ENCODE results near the gene CDH4.

The CDH4 gene

DNA sequence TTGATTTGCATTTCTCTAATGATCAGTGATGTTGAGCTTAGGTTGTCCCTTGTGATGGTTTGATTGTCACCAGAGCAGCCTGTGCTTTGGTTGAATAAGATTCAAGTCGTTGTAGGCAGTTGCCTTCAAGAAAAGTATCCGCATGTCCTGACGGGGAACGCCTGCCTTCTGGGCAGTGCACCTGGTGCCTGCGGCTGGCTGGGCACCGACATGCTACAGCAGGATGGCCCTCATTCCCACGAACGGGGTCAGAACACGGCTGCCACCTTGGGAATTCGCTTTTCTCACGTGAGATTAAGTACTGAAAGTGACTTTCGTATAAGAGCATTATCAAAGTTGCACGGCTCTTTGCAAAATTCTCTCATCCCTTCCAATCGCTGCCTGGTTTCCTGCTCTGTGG is 78.4 kb downstream of the CDH4 start:
- Histone ChIP-seq H3K9me3 (ENCODE audit: control insufficient read depth, insufficient read depth, low read depth, low read length) (no peaks in the 10 kb centered on the region), H3K4me1 (ENCODE audit: control insufficient read depth, insufficient read depth, low read length) (no peaks in the 10 kb centered on the region), H3K27ac (ENCODE audit: extremely low read depth, low read depth, low read length) (no peak overlapping the region), H3K4me3 (ENCODE audit: low read depth, low read length) (no peak overlapping the region), H3K36me3 (ENCODE audit: control insufficient read depth in 2 of 2, insufficient read depth in 1 of 2, low read length in 2 of 2) (no peaks in the 10 kb centered on the region)
- POLR2A ChIA-PET, result no interaction called here
- TF ChIP-seq ZNF10 (tag by site-specific recombination; IDR thresholded peaks at IDR 0.05) (no peak), ZNF530 (tag by site-specific recombination; IDR thresholded peaks at IDR 0.05; ENCODE audit: low read depth) (no peak), ZNF350 (tag by site-specific recombination; IDR thresholded peaks at IDR 0.05) (no peak), ZNF610 (tag by site-specific recombination; IDR thresholded peaks at IDR 0.05; ENCODE audit: borderline replicate concordance) (no peak), SCRT1 (tag by site-specific recombination; IDR thresholded peaks at IDR 0.05; ENCODE audit: borderline replicate concordance) (no peak), ZNF623 (tag by site-specific recombination; IDR thresholded peaks at IDR 0.05) (no peak), ZNF19 (tag by site-specific recombination; IDR thresholded peaks at IDR 0.05; ENCODE audit: low read depth) (no peak), ZNF302 (tag by site-specific recombination; IDR thresholded peaks at IDR 0.05; ENCODE audit: low read depth) (no peak), ZNF621 (tag by site-specific recombination; IDR thresholded peaks at IDR 0.05) (no peak), ZNF423 (tag by site-specific recombination; IDR thresholded peaks at IDR 0.05) (no peak)
- TF ChIP-seq, protein P1, sequence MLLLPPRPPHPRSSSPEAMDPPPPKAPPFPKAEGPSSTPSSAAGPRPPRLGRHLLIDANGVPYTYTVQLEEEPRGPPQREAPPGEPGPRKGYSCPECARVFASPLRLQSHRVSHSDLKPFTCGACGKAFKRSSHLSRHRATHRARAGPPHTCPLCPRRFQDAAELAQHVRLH (tag by site-specific recombination; IDR thresholded peaks at IDR 0.05), result no peak
- TF ChIP-seq, protein P2, sequence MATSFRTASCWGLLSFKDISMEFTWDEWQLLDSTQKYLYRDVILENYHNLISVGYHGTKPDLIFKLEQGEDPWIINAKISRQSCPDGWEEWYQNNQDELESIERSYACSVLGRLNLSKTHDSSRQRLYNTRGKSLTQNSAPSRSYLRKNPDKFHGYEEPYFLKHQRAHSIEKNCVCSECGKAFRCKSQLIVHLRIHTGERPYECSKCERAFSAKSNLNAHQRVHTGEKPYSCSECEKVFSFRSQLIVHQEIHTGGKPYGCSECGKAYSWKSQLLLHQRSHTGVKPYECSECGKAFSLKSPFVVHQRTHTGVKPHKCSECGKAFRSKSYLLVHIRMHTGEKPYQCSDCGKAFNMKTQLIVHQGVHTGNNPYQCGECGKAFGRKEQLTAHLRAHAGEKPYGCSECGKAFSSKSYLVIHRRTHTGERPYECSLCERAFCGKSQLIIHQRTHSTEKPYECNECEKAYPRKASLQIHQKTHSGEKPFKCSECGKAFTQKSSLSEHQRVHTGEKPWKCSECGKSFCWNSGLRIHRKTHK (tag by site-specific recombination; IDR thresholded peaks at IDR 0.05), result no peak
- TF ChIP-seq, protein P3, sequence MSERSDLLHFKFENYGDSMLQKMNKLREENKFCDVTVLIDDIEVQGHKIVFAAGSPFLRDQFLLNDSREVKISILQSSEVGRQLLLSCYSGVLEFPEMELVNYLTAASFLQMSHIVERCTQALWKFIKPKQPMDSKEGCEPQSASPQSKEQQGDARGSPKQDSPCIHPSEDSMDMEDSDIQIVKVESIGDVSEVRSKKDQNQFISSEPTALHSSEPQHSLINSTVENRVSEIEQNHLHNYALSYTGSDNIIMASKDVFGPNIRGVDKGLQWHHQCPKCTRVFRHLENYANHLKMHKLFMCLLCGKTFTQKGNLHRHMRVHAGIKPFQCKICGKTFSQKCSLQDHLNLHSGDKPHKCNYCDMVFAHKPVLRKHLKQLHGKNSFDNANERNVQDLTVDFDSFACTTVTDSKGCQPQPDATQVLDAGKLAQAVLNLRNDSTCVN (tag by site-specific recombination; optimal IDR thresholded peaks at IDR 0.05), result no peak
- TF ChIP-seq, protein P4, sequence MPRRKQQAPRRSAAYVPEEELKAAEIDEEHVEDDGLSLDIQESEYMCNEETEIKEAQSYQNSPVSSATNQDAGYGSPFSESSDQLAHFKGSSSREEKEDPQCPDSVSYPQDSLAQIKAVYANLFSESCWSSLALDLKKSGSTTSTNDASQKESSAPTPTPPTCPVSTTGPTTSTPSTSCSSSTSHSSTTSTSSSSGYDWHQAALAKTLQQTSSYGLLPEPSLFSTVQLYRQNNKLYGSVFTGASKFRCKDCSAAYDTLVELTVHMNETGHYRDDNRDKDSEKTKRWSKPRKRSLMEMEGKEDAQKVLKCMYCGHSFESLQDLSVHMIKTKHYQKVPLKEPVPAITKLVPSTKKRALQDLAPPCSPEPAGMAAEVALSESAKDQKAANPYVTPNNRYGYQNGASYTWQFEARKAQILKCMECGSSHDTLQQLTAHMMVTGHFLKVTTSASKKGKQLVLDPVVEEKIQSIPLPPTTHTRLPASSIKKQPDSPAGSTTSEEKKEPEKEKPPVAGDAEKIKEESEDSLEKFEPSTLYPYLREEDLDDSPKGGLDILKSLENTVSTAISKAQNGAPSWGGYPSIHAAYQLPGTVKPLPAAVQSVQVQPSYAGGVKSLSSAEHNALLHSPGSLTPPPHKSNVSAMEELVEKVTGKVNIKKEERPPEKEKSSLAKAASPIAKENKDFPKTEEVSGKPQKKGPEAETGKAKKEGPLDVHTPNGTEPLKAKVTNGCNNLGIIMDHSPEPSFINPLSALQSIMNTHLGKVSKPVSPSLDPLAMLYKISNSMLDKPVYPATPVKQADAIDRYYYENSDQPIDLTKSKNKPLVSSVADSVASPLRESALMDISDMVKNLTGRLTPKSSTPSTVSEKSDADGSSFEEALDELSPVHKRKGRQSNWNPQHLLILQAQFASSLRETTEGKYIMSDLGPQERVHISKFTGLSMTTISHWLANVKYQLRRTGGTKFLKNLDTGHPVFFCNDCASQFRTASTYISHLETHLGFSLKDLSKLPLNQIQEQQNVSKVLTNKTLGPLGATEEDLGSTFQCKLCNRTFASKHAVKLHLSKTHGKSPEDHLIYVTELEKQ (tag by site-specific recombination; IDR thresholded peaks at IDR 0.05; ENCODE audit: borderline replicate concordance), result no peak
- TF ChIP-seq, protein P5, sequence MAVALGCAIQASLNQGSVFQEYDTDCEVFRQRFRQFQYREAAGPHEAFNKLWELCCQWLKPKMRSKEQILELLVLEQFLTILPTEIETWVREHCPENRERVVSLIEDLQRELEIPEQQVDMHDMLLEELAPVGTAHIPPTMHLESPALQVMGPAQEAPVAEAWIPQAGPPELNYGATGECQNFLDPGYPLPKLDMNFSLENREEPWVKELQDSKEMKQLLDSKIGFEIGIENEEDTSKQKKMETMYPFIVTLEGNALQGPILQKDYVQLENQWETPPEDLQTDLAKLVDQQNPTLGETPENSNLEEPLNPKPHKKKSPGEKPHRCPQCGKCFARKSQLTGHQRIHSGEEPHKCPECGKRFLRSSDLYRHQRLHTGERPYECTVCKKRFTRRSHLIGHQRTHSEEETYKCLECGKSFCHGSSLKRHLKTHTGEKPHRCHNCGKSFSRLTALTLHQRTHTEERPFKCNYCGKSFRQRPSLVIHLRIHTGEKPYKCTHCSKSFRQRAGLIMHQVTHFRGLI (tag by site-specific recombination; IDR thresholded peaks at IDR 0.05), result no peak
- TF ChIP-seq, protein P6, sequence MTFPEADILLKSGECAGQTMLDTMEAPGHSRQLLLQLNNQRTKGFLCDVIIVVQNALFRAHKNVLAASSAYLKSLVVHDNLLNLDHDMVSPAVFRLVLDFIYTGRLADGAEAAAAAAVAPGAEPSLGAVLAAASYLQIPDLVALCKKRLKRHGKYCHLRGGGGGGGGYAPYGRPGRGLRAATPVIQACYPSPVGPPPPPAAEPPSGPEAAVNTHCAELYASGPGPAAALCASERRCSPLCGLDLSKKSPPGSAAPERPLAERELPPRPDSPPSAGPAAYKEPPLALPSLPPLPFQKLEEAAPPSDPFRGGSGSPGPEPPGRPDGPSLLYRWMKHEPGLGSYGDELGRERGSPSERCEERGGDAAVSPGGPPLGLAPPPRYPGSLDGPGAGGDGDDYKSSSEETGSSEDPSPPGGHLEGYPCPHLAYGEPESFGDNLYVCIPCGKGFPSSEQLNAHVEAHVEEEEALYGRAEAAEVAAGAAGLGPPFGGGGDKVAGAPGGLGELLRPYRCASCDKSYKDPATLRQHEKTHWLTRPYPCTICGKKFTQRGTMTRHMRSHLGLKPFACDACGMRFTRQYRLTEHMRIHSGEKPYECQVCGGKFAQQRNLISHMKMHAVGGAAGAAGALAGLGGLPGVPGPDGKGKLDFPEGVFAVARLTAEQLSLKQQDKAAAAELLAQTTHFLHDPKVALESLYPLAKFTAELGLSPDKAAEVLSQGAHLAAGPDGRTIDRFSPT (tag by site-specific recombination; IDR thresholded peaks at IDR 0.05), result no peak
- CTCF ChIA-PET, result no interaction called here
